B cell (primary cell): ENCODE data around the gene CTDSP2. TPM values are rescaled to one million over a fixed set of nuclear protein-coding genes. Genes with fewer than 3 reads are reported as not detected.

ENCODE experiments used
- ATAC-seq: fragments of 200-7000 bp; cut with Tn5 transposase; one replicate; pipeline ENCODE4 v1.10.0; 2021; ENCODE audit warnings: low read depth, mild to moderate bottlenecking, moderate number of reproducible peaks, moderate library complexity
- CTCF ChIA-PET: fragments of 350-600 bp; sonication (Branson Sonifier 250); formaldehyde crosslinking; loops from one replicate; lab custom pipeline; 2021; ENCODE audit warnings: antibody characterized with exemption, inconsistent platforms; lab: Charles Lee
- POLR2A ChIA-PET: fragments of 350-600 bp; sonication (Branson Sonifier 250); formaldehyde crosslinking; loops from one replicate; lab custom pipeline; 2021; ENCODE audit warnings: antibody characterized with exemption; lab: Charles Lee
- DNase-seq: peaks from one replicate; pipeline ENCODE4 v3.0.0; 2013
- H2AFZ ChIP-seq: 2 replicates; pipeline ENCODE4 v1.6.1; 2012; ENCODE audit warnings: mild to moderate bottlenecking, low read depth, low read length; ENCODE audit not compliant: insufficient read depth, poor library complexity, severe bottlenecking
- H3K27ac ChIP-seq, 2 donors: 1 replicate in 1 of 2; 2 replicates in 1 of 2; pipeline ENCODE4 v1.5.1; 2012 to 2013; ENCODE audit warnings: low read length in 2 of 2, mild to moderate bottlenecking in 2 of 2, moderate library complexity in 1 of 2
- H3K27me3 ChIP-seq, 4 experiments: fragments of 200-600 bp in 1 of 4; sonication (generic) in 1 of 4; replicated peaks in 1 of 4; 1 replicate in 2 of 4; 2 replicates in 2 of 4; pipeline versions ENCODE4 v1.6.1 to v1.7.0; 2013 to 2016; ENCODE audit warnings: low read length in 3 of 4, mild to moderate bottlenecking in 2 of 4, mixed read lengths in 1 of 4, moderate library complexity in 1 of 4; ENCODE audit not compliant: insufficient read depth in 4 of 4, control insufficient read depth in 3 of 4; ENCODE audit errors: control extremely low read depth in 1 of 4
- H3K36me3 ChIP-seq, 2 experiments: replicated peaks in 1 of 2; 1 replicate in 1 of 2; 2 replicates in 1 of 2; pipeline versions ENCODE4 v1.6.1 to v1.7.1; 2013; ENCODE audit warnings: low read length in 1 of 2; ENCODE audit not compliant: insufficient read depth in 2 of 2, control insufficient read depth in 1 of 2; ENCODE audit errors: control extremely low read depth in 1 of 2, extremely low read depth in 1 of 2
- H3K4me1 ChIP-seq, 2 donors: fragments of 200-600 bp in 1 of 2; sonication (generic) in 1 of 2; 1 replicate in 1 of 2; 2 replicates in 1 of 2; pipeline versions ENCODE4 v1.5.1 to v1.6.1; 2013 to 2017; ENCODE audit warnings: low read length in 2 of 2; ENCODE audit not compliant: control insufficient read depth in 2 of 2, insufficient read depth in 2 of 2
- H3K4me2 ChIP-seq: replicated peaks from 2 replicates; pipeline ENCODE3; 2012; ENCODE audit warnings: mild to moderate bottlenecking, low read depth, low read length; ENCODE audit not compliant: poor library complexity, severe bottlenecking
- H3K4me3 ChIP-seq, 5 experiments: fragments of 200-600 bp in 1 of 5; sonication (generic) in 1 of 5; 1 replicate in 3 of 5; 2 replicates in 2 of 5; pipeline versions ENCODE4 v1.5.1 to v1.7.0; 2011 to 2016; ENCODE audit warnings: low read length in 4 of 5, mild to moderate bottlenecking in 4 of 5, low read depth in 2 of 5, control low read depth in 1 of 5, moderate library complexity in 1 of 5; ENCODE audit not compliant: insufficient read depth in 1 of 5; ENCODE audit errors: control extremely low read depth in 1 of 5, extremely low read depth in 1 of 5
- H3K79me2 ChIP-seq: fragments of 200-600 bp; sonication (generic); one replicate; pipeline ENCODE4 v1.6.0; 2016; ENCODE audit warnings: low read length; ENCODE audit not compliant: control insufficient read depth, insufficient read depth
- H3K9ac ChIP-seq: fragments of 200-600 bp; sonication (generic); 2 replicates; pipeline ENCODE4 v1.6.1; 2017; ENCODE audit warnings: mild to moderate bottlenecking, low read length, moderate library complexity
- H3K9me3 ChIP-seq, 3 donors: one replicate each; pipeline versions ENCODE4 v1.6.1 to v1.7.1; 2013; ENCODE audit warnings: low read length in 2 of 3; ENCODE audit not compliant: control insufficient read depth in 2 of 3, insufficient read depth in 1 of 3; ENCODE audit errors: control extremely low read depth in 1 of 3
- H4K20me1 ChIP-seq: 2 replicates; pipeline ENCODE4 v1.6.0; 2012; ENCODE audit warnings: mild to moderate bottlenecking, low read length; ENCODE audit not compliant: insufficient read depth, control insufficient read depth, poor library complexity, severe bottlenecking
- H3K27ac Mint-ChIP-seq: one replicate; pipeline ENCODE4 v1.8.0; 2021; ENCODE audit warnings: mixed read lengths
- H3K27me3 Mint-ChIP-seq: one replicate; pipeline ENCODE4 v1.8.0; 2021; ENCODE audit warnings: mixed read lengths
- H3K4me1 Mint-ChIP-seq: one replicate; pipeline ENCODE4 v1.8.0; 2021; ENCODE audit warnings: mixed read lengths
- H3K4me3 Mint-ChIP-seq: one replicate; pipeline ENCODE4 v1.8.0; 2021; ENCODE audit warnings: mixed read lengths
- H3K9me3 Mint-ChIP-seq: one replicate; pipeline ENCODE4 v1.8.0; 2022; ENCODE audit warnings: mixed read lengths; ENCODE audit not compliant: insufficient read depth
- CTCF ChIP-seq: fragments of 200-600 bp; IDR thresholded peaks from one replicate; pipeline ENCODE4 v1.8.0; 2022; ENCODE audit warnings: antibody characterized with exemption, mild to moderate bottlenecking
- EZH2 ChIP-seq: IDR thresholded peaks from 2 replicates; pipeline ENCODE4 v1.6.1; 2012; ENCODE audit warnings: borderline replicate concordance, low read depth, mild to moderate bottlenecking, moderate library complexity, low read length; ENCODE audit not compliant: insufficient read depth, poor library complexity, severe bottlenecking
- WGBS: methylation state at CpG from one replicate; pipeline ENCODE4 v1.1.5; 2013; ENCODE audit warnings: missing lambda C conversion rate; ENCODE audit not compliant: insufficient coverage; 5-methylcytosine and 5-hydroxymethylcytosine counted together
- intact Hi-C: fragments of 100-400 bp; cut with micrococcal nuclease; formaldehyde crosslinking; loops from one replicate; pipeline ENCODE4 v1.10.0; 2022
- polyA plus RNA-seq: library from polyadenylated mRNA; depleted of rRNA; stranded (reverse); fragments of >200 nt; gene quantifications from 2 replicates; pipeline ENCODE4 v1.2.3, GENCODE V29; 2012
- total RNA-seq, 2 donors: library from RNA; stranded (reverse); fragments of 120-200 nt in 1 of 2; gene quantifications; 1 replicate in 1 of 2; 2 replicates in 1 of 2; pipeline versions ENCODE4 v1.2.3 to v1.2.4, GENCODE V29; 2013 to 2022

The CTDSP2 gene
- total and polyA plus RNA-seq, 2 donors (not counting 1 experiment from before 2014, with no cell fraction given), result 99.1 to 209 TPM

GRCh38 chr12:57825451-57825850 is 21.1 kb downstream of the CTDSP2 start:
- TF ChIP-seq EZH2 (no peak), CTCF (no peak)
- intact Hi-C loops, result no loop called here
- CTCF ChIA-PET, result interaction anchor here (1.1 to 1.2 kb wide), 2 partner anchors 74 to 80 kb away, joined by 3 to 6 read pairs; no protein-coding TSS in a partner anchor

GRCh38 chr12:57823908-57824640 is 22.5 kb downstream of the CTDSP2 start:
- ATAC-seq, result no peak
- no peak for DNase-seq
- no peak overlapping the region for H3K4me3 Mint-ChIP-seq
- peaks cover 69% of the 10 kb centered on the region for H4K20me1 ChIP-seq
- H3K27ac ChIP-seq, result no peak overlapping the region
- H3K4me2 ChIP-seq, result no peak overlapping the region
- no peaks in the 10 kb centered on the region for H3K27me3 Mint-ChIP-seq
- WGBS, result 97% methylated on average over 17 of the region's 18 CpGs
- TF ChIP-seq CTCF, result no peak
- no peak for TF ChIP-seq EZH2
- H3K4me1 Mint-ChIP-seq, result peaks cover 1% of the 10 kb centered on the region
- ChIA-PET CTCF (interaction anchor here (0.6 to 1.3 kb wide), 2 partner anchors 81 to 92 kb away, joined by 3 read pairs; no protein-coding TSS in a partner anchor), POLR2A (no interaction called here)
- H3K4me3 ChIP-seq, result no peak overlapping the region
- no peak overlapping the region for H3K9ac ChIP-seq
- H3K27me3 ChIP-seq, result no peaks in the 10 kb centered on the region
- H2AFZ ChIP-seq, result no peak overlapping the region
- H3K27ac Mint-ChIP-seq, result no peak overlapping the region
- H3K9me3 Mint-ChIP-seq, result no peaks in the 10 kb centered on the region
- no peaks in the 10 kb centered on the region for H3K9me3 ChIP-seq
- intact Hi-C loops, result no loop called here
- peaks cover 4 to 77% of the 10 kb centered on the region in 2 experiments for H3K36me3 ChIP-seq
- peaks cover 31% of the 10 kb centered on the region for H3K79me2 ChIP-seq
- H3K4me1 ChIP-seq, result no peaks in the 10 kb centered on the region

More at GRCh38 chr12:57825451-57825850, 21.1 kb downstream of the CTDSP2 start:
- POLR2A ChIA-PET, result no interaction called here
- H3K4me1 ChIP-seq, result peaks cover 0 to 4% of the 10 kb centered on the region in 2 donors
- no peak overlapping the region for H3K4me2 ChIP-seq
- H3K27me3 ChIP-seq, result no peaks in the 10 kb centered on the region
- H3K79me2 ChIP-seq, result peaks cover 45% of the 10 kb centered on the region
- ATAC-seq (no peak), DNase-seq (no peak)
- H2AFZ ChIP-seq, result no peak overlapping the region
- H4K20me1 ChIP-seq, result peaks cover 83% of the 10 kb centered on the region
- no peak overlapping the region for H3K9ac ChIP-seq
- WGBS, result 100% methylated on average over 2 of the region's 2 CpGs
- no peaks in the 10 kb centered on the region for H3K9me3 ChIP-seq
- no peak overlapping the region for H3K4me3 ChIP-seq
- Mint-ChIP-seq H3K27ac (peak overlapping the region; percentile 4), H3K4me1 (peaks cover 7% of the 10 kb centered on the region), H3K4me3 (no peak overlapping the region), H3K9me3 (no peaks in the 10 kb centered on the region), H3K27me3 (no peaks in the 10 kb centered on the region)
- H3K27ac ChIP-seq, result peak overlapping the region in 1 of 2 donors; percentile 30
- H3K36me3 ChIP-seq, result peaks cover 4 to 88% of the 10 kb centered on the region in 2 experiments
